HG03175 (cell line): ENCODE data around the gene MBD3L1.
A peak's percentile ranks its signal among the peaks of the same experiment; 100 is the strongest.

ENCODE experiments used
- ATAC-seq: cut with Tn5 transposase; IDR thresholded peaks from one replicate; pipeline ENCODE4 v1.9.1; 2021; ENCODE audit warnings: mild to moderate bottlenecking, moderate library complexity; ENCODE audit not compliant: unreplicated experiment

Gene MBD3L1

GRCh38 chr19:8832132-8833021 is at the start of gene MBD3L1, which contains the start of gene ZNF558:
Gene MBD3L1 (plus strand): TSS chr19:8832377. CDS start chr19:8842679, 10,302 bp downstream.
Gene ZNF558 (minus strand): TSS chr19:8832304. CDS start chr19:8822659, 9,645 bp downstream.
- peak; percentile 89 for ATAC-seq

GRCh38 chr19:8794823-8795222 is 37.4 kb upstream of the MBD3L1 start:
- no peak for ATAC-seq

GRCh38 chr19:8806661-8807060 is 25.5 kb upstream of the MBD3L1 start:
- no peak for ATAC-seq

- ATAC-seq, result no peak
Observed at GRCh38 chr19:8811315-8812172, 20.6 kb upstream of the MBD3L1 start.

GRCh38 chr19:8814176-8814575 is 18.0 kb upstream of the MBD3L1 start:
- ATAC-seq, result no peak

- no peak for ATAC-seq
Observed at GRCh38 chr19:8815780-8816179, 16.4 kb upstream of the MBD3L1 start.

- ATAC-seq, result no peak
Observed at GRCh38 chr19:8820234-8820633, 11.9 kb upstream of the MBD3L1 start.

GRCh38 chr19:8821748-8822241 is 10.4 kb upstream of the MBD3L1 start:
- no peak for ATAC-seq

- no peak for ATAC-seq
Observed at GRCh38 chr19:8826371-8826770, 5.8 kb upstream of the MBD3L1 start.

- ATAC-seq, result no peak
Observed at GRCh38 chr19:8827277-8827676, 4.9 kb upstream of the MBD3L1 start.

GRCh38 chr19:8831373-8831772 is 804 bp upstream of the MBD3L1 start:
- no peak for ATAC-seq

GRCh38 chr19:8831832-8832131 is 395 bp upstream of the MBD3L1 start:
- peak; percentile 18 for ATAC-seq

- ATAC-seq, result no peak
Observed at GRCh38 chr19:8835446-8835845, 3.3 kb downstream of the MBD3L1 start.

- no peak for ATAC-seq
Observed at GRCh38 chr19:8835877-8836276, 3.7 kb downstream of the MBD3L1 start.

- no peak for ATAC-seq
Observed at GRCh38 chr19:8840708-8841107, 8.5 kb downstream of the MBD3L1 start.

GRCh38 chr19:8846819-8847218 is 14.6 kb downstream of the MBD3L1 start:
- ATAC-seq, result no peak

GRCh38 chr19:8849232-8849631 is 17.1 kb downstream of the MBD3L1 start:
- no peak for ATAC-seq

- ATAC-seq, result no peak
Observed at GRCh38 chr19:8850488-8850887, 18.3 kb downstream of the MBD3L1 start.

- ATAC-seq, result no peak
Observed at GRCh38 chr19:8858260-8858659, 26.1 kb downstream of the MBD3L1 start.

GRCh38 chr19:8866344-8866743 is 34.2 kb downstream of the MBD3L1 start:
- ATAC-seq, result no peak

GRCh38 chr19:8877854-8878705 is 45.9 kb downstream of the MBD3L1 start:
- ATAC-seq, result no peak
